ENCODE data around the gene RNLS.

- TF ChIP-seq, protein P1, sequence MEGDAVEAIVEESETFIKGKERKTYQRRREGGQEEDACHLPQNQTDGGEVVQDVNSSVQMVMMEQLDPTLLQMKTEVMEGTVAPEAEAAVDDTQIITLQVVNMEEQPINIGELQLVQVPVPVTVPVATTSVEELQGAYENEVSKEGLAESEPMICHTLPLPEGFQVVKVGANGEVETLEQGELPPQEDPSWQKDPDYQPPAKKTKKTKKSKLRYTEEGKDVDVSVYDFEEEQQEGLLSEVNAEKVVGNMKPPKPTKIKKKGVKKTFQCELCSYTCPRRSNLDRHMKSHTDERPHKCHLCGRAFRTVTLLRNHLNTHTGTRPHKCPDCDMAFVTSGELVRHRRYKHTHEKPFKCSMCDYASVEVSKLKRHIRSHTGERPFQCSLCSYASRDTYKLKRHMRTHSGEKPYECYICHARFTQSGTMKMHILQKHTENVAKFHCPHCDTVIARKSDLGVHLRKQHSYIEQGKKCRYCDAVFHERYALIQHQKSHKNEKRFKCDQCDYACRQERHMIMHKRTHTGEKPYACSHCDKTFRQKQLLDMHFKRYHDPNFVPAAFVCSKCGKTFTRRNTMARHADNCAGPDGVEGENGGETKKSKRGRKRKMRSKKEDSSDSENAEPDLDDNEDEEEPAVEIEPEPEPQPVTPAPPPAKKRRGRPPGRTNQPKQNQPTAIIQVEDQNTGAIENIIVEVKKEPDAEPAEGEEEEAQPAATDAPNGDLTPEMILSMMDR (IDR thresholded peaks at IDR 0.05; ENCODE audit: control extremely low read depth in 1 of 3, insufficient read depth in 1 of 3, low read depth in 1 of 3, low read length in 3 of 3) = no peak
- no peak for TF ChIP-seq BRCA1 (IDR thresholded peaks at IDR 0.05; ENCODE audit: low read depth, low read length)
- no peak for TF ChIP-seq RFX5 (IDR thresholded peaks at IDR 0.05; ENCODE audit: borderline replicate concordance, low read depth, low read length)
- TF ChIP-seq POLR2AphosphoS5 (IDR thresholded peaks at IDR 0.05; ENCODE audit: low read depth, low read length) = no peak
These were observed 126.4 kb downstream of the RNLS start for GRCh38 chr10:88456730-88457129.
